ENCODE measurements around the gene ZNF184.

ZNF184 gene

DNA sequence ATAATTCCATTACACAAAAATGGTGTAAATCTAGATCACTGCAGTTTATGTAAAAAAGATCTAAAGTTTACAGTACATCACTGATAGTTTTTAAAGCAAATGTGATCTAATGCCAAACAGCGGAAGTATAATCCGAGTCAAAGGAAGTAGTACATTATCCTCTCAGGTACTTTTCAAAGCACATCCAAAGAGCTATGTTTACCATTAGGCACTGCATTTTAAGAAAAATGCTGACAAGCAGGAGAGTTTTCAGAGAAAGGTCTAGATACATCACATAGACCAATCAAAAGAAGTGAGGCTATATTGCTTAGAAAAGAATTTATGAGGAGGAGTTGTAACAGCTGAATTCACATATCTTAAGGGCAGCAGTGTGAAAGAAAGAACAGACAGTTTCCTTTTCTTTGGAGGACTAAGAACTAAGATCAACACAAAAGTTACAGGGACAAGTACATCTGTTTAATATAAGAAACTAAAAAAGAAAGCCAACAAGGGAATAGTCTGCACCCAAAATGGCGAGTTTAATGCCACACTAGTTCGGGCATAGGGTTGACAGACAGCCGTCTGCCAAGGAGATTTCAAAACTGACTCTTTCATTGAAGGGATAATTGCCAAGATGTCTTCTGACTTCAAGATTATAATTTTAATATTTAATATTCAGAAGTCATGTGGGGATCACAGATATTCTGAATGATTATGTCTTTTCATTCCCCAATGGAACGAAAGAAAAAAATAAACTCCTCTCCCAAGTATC lies 1.4 kb downstream of the ZNF184 start:
- Histone ChIP-seq H3K4me1 (ENCODE audit: insufficient read depth, low read length, severe bottlenecking) (peaks cover 20% of the 10 kb centered on the region), H3K27ac (ENCODE audit: low read depth, low read length, poor library complexity, severe bottlenecking) (peak overlapping the region; percentile 90), H3K9ac (ENCODE audit: low read length) (peak overlapping the region; percentile 95), H3K36me3 (ENCODE audit: insufficient read depth, low read length) (peaks cover 52% of the 10 kb centered on the region), H2AFZ (ENCODE audit: low read length) (no peak overlapping the region; the same call in 1 of the 2 replicates), H3F3A (ENCODE audit: insufficient read depth, low read length) (no peaks in the 10 kb centered on the region), H3K79me2 (ENCODE audit: insufficient read depth, low read length) (peaks cover 21% of the 10 kb centered on the region), H3K9me2 (ENCODE audit: low read depth, low read length) (no peaks in the 10 kb centered on the region), H3K9me3 (ENCODE audit: low read length) (peaks cover 18% of the 10 kb centered on the region), H3K27me3 (ENCODE audit: insufficient read depth, low read length) (no peaks in the 10 kb centered on the region), H4K20me1 (ENCODE audit: insufficient read depth, low read length) (no peaks in the 10 kb centered on the region), H3K4me2 (ENCODE audit: low read length) (peak overlapping the region; percentile 99), H3K4me3 (ENCODE audit: low read depth, low read length, poor library complexity, severe bottlenecking) (peak overlapping the region; percentile 93)
- TF ChIP-seq EZH2 (IDR thresholded peaks at IDR 0.05; ENCODE audit: borderline replicate concordance, low read length) (no peak), CTCF (IDR thresholded peaks at IDR 0.05; ENCODE audit: low read length) (no peak)

- Histone ChIP-seq H3K4me1 (ENCODE audit: insufficient read depth, low read length, severe bottlenecking) (peaks cover 20% of the 10 kb centered on the region), H3K9me3 (ENCODE audit: low read length) (peaks cover 24% of the 10 kb centered on the region), H3K9ac (ENCODE audit: low read length) (no peak overlapping the region), H2AFZ (ENCODE audit: low read length) (no peak overlapping the region), H3K36me3 (ENCODE audit: insufficient read depth, low read length) (peaks cover 62% of the 10 kb centered on the region), H3K4me2 (ENCODE audit: low read length) (no peak overlapping the region), H3K4me3 (ENCODE audit: low read depth, low read length, poor library complexity, severe bottlenecking) (no peak overlapping the region), H3K27ac (ENCODE audit: low read depth, low read length, poor library complexity, severe bottlenecking) (no peak overlapping the region), H4K20me1 (ENCODE audit: insufficient read depth, low read length) (no peaks in the 10 kb centered on the region), H3K79me2 (ENCODE audit: insufficient read depth, low read length) (peaks cover 24% of the 10 kb centered on the region), H3K9me2 (ENCODE audit: low read depth, low read length) (no peaks in the 10 kb centered on the region), H3K27me3 (ENCODE audit: insufficient read depth, low read length) (no peaks in the 10 kb centered on the region), H3F3A (ENCODE audit: insufficient read depth, low read length) (no peaks in the 10 kb centered on the region)
- TF ChIP-seq CTCF (IDR thresholded peaks at IDR 0.05; ENCODE audit: low read length) (no peak), EZH2 (IDR thresholded peaks at IDR 0.05; ENCODE audit: borderline replicate concordance, low read length) (no peak)
These were observed 2.9 kb downstream of the ZNF184 start for GRCh38 chr6:27470023-27470422.

- Histone ChIP-seq H3K36me3 (ENCODE audit: insufficient read depth, low read length) (peaks cover 78% of the 10 kb centered on the region), H3F3A (ENCODE audit: insufficient read depth, low read length) (no peaks in the 10 kb centered on the region), H2AFZ (ENCODE audit: low read length) (no peak overlapping the region), H3K27me3 (ENCODE audit: insufficient read depth, low read length) (no peaks in the 10 kb centered on the region), H3K27ac (ENCODE audit: low read depth, low read length, poor library complexity, severe bottlenecking) (no peak overlapping the region), H3K79me2 (ENCODE audit: insufficient read depth, low read length) (peaks cover 24% of the 10 kb centered on the region), H3K9me3 (ENCODE audit: low read length) (peaks cover 24% of the 10 kb centered on the region), H3K4me2 (ENCODE audit: low read length) (no peak overlapping the region), H3K4me1 (ENCODE audit: insufficient read depth, low read length, severe bottlenecking) (peaks cover 20% of the 10 kb centered on the region), H4K20me1 (ENCODE audit: insufficient read depth, low read length) (no peaks in the 10 kb centered on the region), H3K9me2 (ENCODE audit: low read depth, low read length) (no peaks in the 10 kb centered on the region), H3K4me3 (ENCODE audit: low read depth, low read length, poor library complexity, severe bottlenecking) (no peak overlapping the region), H3K9ac (ENCODE audit: low read length) (no peak overlapping the region)
- TF ChIP-seq CTCF (IDR thresholded peaks at IDR 0.05; ENCODE audit: low read length) (no peak), EZH2 (IDR thresholded peaks at IDR 0.05; ENCODE audit: borderline replicate concordance, low read length) (no peak)
These were observed 4.6 kb downstream of the ZNF184 start for GRCh38 chr6:27468334-27468733.

Data from OCI-LY1 (cell line).